GM03348 (cell line): ENCODE measurements around the gene CYP46A1.
"Not testable (repeated sequence)": the region's sequence is repeated elsewhere in the genome, so short reads cannot be mapped to it uniquely, and the experiment has no call there.

Experiments used
- DNase-seq: peaks from one replicate; pipeline ENCODE4 v3.0.0; 2012; ENCODE audit warnings: low spot score

Gene CYP46A1

DNA sequence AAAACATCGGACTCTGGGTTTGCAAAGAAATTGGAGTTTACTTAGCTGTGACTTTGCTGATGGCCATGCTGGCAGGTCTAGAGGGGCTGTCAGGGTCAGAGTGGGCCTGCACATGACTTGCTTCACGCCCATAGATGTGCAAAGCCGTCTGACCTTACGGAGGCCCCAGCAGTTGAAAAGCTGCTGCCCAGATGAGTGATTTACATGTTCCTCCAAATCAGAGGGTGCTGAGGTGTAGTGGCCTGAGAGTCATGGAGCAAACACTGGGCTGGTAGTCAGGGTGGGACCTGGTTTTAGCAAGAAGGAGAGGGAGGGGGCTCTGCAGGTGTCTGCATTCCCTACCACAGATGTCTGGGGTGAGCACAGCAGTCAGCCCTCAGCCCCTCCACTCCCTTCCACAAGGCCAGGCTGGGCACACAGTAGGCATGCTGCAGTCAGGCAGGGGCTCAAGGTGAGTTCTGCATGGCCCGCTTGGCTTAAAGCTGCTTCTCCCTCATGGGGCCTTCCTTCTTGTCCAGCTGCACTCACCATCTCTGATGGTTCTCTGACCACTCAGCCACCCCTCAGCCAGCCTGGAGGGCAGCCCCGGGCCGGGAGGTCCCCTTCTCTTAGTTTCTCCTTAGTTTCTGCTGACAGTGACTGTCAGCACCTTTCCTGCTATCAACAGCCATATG, 74.9 kb downstream of the CYP46A1 start:
- DNase-seq: no peak

DNA sequence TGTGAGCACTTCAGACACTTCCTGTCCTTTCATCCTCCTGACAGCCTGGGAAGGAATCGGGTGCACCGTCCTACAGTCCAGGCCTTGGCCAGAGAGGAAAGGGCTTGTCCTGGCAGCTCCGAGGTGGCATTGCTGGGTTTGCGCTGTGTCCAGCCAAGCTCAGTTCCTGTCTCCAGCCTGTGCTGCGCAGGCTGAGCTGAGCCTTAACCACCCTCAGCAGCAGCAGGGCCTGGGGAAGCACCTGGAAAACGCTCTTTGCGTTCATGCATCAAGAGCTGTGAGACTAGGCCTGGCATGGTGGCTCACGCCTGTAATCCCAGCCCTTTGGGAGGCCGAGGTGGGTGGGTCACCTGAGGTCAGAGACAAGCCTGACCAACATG, 75.4 kb downstream of the CYP46A1 start:
- no peak for DNase-seq

GRCh38 chr14:99760817-99761216, 76.7 kb downstream of the CYP46A1 start:
- DNase-seq: no peak

- DNase-seq: not testable (repeated sequence)
Measured at GRCh38 chr14:99762911-99763310, 78.8 kb downstream of the CYP46A1 start.

DNA sequence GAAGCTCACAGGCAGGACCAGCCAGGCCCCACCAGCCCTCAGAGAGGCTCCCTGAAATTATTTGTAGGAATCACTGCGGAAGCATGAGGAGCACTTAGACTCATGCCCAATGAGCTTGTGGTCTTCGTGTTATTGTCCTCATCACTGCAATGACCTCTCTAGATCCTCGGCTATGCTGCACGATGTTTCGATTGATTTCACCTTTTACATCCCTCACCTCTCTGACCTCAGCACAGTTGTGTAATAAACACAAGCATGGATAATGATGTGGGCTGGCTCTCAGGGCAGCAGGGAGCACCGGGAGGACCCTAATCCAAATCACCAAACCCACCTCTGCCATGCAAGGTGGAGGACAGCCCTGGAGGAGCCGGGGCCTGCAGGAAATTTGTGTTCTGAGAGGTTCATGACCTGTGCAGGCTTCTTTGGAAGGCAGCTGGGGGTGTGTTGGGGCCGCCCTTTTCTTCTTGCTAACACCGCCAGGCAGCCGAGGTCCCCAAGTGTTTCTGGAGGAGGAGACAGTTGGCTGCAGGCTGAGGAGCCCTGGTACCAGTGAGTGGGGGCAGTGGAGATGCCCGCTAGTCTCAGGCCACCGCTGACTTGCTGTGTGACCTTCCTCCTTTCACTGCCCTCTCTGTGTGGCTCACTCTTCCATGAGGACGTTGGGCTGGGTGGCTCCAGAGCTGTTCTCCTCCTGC, 79.6 kb downstream of the CYP46A1 start:
- DNase-seq: no peak

- no peak for DNase-seq
Measured at GRCh38 chr14:99764222-99764706, 80.2 kb downstream of the CYP46A1 start.

DNA sequence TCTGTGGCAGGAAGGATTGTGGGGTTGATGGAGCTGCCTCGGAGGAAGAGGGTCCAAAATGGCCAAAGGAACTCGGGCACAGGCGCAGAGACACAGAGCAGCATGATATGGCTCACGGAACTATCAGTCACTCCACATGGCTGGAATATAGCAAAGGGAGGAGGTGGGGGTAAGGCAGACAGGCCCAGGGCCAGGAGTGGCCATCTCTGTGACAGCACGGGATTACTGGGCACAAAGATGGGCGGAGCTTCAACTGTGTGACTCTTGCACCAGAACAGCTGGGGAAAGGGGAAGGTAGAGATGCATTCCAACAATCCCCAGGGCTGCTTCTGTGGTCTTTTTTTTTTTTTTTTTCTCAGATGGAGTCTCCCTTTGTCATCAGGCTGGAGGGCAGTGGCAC, 84.3 kb downstream of the CYP46A1 start:
- no peak for DNase-seq

DNA sequence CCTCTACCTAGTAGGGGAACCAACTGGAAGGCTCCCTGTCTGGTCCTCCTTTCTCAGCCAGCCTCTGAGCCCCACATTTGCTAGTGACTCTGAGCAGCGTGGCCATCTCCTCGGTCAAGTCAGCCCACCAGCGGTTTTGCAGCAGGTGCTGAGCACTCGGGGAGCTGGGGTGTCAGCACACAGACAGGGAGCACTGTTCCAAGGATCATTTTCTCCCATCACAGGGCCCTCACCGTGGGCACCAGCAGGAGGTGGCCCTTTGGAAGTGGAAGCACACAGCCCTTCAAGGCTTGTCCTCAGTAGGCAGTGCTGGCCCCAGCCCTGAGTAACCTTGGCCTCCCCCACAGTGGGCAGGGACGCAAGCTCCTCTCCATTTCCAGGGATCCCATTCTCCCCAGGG, 85.0 kb downstream of the CYP46A1 start:
- no peak for DNase-seq

GRCh38 chr14:99769799-99770198, 85.7 kb downstream of the CYP46A1 start:
- no peak for DNase-seq

DNA sequence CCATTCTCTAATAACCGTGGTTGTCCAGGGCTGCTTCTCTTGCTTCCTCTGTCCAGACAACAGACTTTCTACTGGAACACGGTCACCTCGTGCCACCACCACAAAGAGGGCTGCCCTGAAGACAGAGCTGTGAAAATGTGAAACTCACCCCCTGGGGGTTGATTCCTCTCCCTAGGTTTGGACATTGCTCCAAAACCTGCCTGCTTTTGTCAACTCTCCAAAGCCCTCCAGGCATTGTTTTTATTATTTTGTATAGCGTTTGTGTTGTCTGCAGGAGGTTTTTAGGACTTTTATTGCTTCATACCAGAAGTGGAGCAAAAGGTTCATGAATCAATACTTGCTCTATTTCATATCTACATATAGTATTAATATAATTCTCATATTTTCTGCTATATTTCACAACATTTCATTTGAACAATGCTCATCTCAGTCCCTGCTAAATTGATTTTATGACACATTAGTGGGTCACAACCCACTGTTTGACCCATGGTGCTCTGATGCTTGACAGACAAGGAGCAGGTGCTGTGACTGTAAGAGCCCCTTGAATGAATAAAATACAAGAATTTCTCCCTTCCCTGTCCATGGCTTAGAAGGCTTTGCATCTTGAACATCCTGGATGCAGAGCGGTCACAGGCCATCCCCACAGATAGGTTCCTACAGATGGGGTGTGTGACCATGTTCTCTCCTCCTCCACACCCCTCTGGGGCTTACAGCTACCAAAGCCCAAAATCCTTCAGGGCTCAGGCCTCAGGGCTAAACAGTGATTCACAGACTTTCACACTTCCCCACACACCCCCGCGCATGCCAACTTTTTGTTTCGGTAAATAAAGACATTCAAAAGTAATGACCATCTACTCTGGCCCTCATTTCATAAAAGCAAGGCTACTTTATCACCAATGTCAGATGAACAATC, 88.5 kb downstream of the CYP46A1 start:
- no peak for DNase-seq

- DNase-seq: no peak
Measured at GRCh38 chr14:99773521-99774497, 89.7 kb downstream of the CYP46A1 start.

DNA sequence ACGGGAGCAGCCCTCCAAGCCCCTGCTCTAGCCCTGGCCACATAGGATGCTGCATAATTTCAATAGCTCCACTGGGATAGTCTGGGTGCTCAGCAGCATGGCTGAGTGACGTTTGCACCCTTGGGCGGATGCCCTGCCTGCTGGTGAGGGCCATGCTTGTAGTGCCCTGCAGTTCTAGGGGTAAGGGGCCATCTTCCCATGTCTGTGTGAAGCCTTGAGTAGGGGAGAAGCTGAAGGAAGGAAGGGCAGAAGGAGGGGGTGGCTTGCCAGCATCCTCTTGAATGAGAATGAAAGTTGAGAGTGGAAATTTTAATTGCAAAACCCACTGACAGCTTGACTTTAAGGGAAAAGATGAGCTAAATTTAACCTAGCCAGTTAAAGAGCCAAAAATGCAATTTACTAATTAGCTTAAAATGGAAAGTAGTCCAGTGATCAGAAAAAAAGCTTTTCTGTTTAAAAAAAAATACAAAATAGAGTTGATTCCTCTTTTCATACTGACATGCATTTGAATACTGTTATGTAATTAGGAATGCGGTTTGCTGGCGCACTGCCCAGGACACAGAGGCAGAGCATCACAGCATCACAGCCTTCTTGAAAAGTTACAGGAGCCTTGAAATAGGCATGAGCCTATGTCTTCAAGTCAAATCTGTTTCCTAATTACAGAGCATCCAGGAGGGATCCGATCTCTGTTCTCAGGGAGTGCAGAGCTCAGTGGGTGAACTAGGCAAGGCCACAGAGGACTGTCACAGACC, 90.6 kb downstream of the CYP46A1 start:
- peak; percentile 44 for DNase-seq

DNA sequence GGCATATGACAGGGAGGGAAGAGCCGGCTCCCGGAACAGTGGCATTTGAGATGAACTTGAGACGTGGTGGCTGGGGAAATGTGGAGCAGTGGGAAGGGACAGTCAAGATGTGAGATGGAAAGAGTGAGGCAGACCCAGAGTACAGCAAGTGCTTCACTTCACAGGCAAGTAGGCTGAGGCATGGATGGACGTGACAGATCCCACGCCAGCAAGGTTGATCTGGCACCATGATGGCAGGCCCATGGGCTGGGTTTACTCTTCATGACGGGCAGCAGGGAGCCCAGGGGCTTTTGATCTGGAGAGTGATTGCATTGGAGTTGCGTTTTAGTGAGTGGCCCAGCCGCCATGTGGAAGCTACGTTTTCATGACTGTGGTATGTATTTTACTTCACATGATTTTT, 91.3 kb downstream of the CYP46A1 start:
- no peak for DNase-seq
